GM12874 (cell line): ENCODE data around the gene AK1.

Experiments
- CTCF ChIP-seq: IDR thresholded peaks from 2 replicates; pipeline ENCODE4 v1.5.1; 2011; ENCODE audit warnings: low read depth, mild to moderate bottlenecking, control low read depth, low read length, moderate library complexity; ENCODE audit not compliant: insufficient read depth

The AK1 gene

GRCh38 chr9:127898433-127899127 is 21.1 kb upstream of the AK1 start:
- no peak for TF ChIP-seq CTCF

GRCh38 chr9:127897193-127897692 is 19.8 kb upstream of the AK1 start:
- TF ChIP-seq CTCF, result no peak

- TF ChIP-seq CTCF, result no peak
These were observed 19.1 kb upstream of the AK1 start for GRCh38 chr9:127896395-127897192.

- no peak for TF ChIP-seq CTCF
These were observed 18.3 kb upstream of the AK1 start for GRCh38 chr9:127895811-127896210.

GRCh38 chr9:127893392-127893791 is 15.9 kb upstream of the AK1 start:
- TF ChIP-seq CTCF, result no peak

- TF ChIP-seq CTCF, result no peak
These were observed 15.4 kb upstream of the AK1 start for GRCh38 chr9:127892831-127893230.

GRCh38 chr9:127890053-127890452 is 12.6 kb upstream of the AK1 start:
- TF ChIP-seq CTCF, result no peak
